HepG2 (cell line): ENCODE data around the gene PYGO2. TPM values are rescaled to one million over a fixed set of nuclear protein-coding genes. Genes with fewer than 3 reads are reported as not detected.

Source experiments
- EEA1 ChIP-seq: sonication (generic); formaldehyde crosslinking; IDR thresholded peaks from 2 replicates; pipeline ENCODE4 v1.5.1; 2020; ENCODE audit warnings: mild to moderate bottlenecking, missing genetic modification reagents, borderline replicate concordance
- GABPB1 ChIP-seq: IDR thresholded peaks from 2 replicates; pipeline ENCODE4 v1.6.1; 2016; ENCODE audit warnings: mild to moderate bottlenecking, missing genetic modification reagents, moderate library complexity, missing compliant biosample characterization
- HNRNPLL ChIP-seq: fragments of 200-400 bp; formaldehyde crosslinking; IDR thresholded peaks from 2 replicates; pipeline ENCODE4 v1.6.1; 2017; ENCODE audit warnings: mild to moderate bottlenecking, low read depth, low read length; ENCODE audit not compliant: poor library complexity, severe bottlenecking
- IKZF5 ChIP-seq: IDR thresholded peaks from 2 replicates; pipeline ENCODE4 v1.6.1; 2018; ENCODE audit warnings: missing genetic modification reagents, mild to moderate bottlenecking, missing compliant biosample characterization
- KDM2A ChIP-seq: sonication (generic); formaldehyde crosslinking; IDR thresholded peaks from 2 replicates; pipeline ENCODE4 v1.4.0; 2020; ENCODE audit warnings: low read depth, missing genetic modification reagents, borderline replicate concordance
- KDM3A ChIP-seq: IDR thresholded peaks from 2 replicates; pipeline ENCODE4 v1.6.1; 2018; ENCODE audit warnings: low read depth, missing compliant biosample characterization
- KLF13 ChIP-seq: sonication (generic); formaldehyde crosslinking; IDR thresholded peaks from 2 replicates; pipeline ENCODE4 v1.4.0; 2020; ENCODE audit warnings: mild to moderate bottlenecking, missing genetic modification reagents
- MEIS1 ChIP-seq: sonication (generic); formaldehyde crosslinking; IDR thresholded peaks from 2 replicates; pipeline ENCODE4 v1.9.0; 2021; ENCODE audit warnings: mild to moderate bottlenecking, missing genetic modification reagents, moderate library complexity, borderline replicate concordance
- MYC ChIP-seq: sonication (generic); formaldehyde crosslinking; IDR thresholded peaks from 2 replicates; pipeline ENCODE4 v1.9.0; 2021; ENCODE audit warnings: missing genetic modification reagents, borderline replicate concordance
- NRL ChIP-seq: sonication (generic); formaldehyde crosslinking; IDR thresholded peaks from 2 replicates; pipeline ENCODE4 v1.5.0; 2020; ENCODE audit warnings: missing genetic modification reagents, mild to moderate bottlenecking, moderate library complexity, borderline replicate concordance
- PTBP1 ChIP-seq: fragments of 200-400 bp; formaldehyde crosslinking; IDR thresholded peaks from 2 replicates; pipeline ENCODE4 v1.6.1; 2018; ENCODE audit warnings: low read length, low read depth; ENCODE audit not compliant: poor library complexity, severe bottlenecking
- SALL2 ChIP-seq: sonication (generic); formaldehyde crosslinking; IDR thresholded peaks from 2 replicates; pipeline ENCODE4 v1.8.1; 2023; ENCODE audit warnings: mild to moderate bottlenecking, missing genetic modification reagents, inconsistent platforms
- SCMH1 ChIP-seq: sonication (generic); formaldehyde crosslinking; IDR thresholded peaks from 2 replicates; pipeline ENCODE4 v1.9.0; 2021; ENCODE audit warnings: missing genetic modification reagents, mild to moderate bottlenecking, borderline replicate concordance
- SSRP1 ChIP-seq: IDR thresholded peaks from 2 replicates; pipeline ENCODE4 v1.6.1; 2016; ENCODE audit warnings: control low read depth
- ZBTB34 ChIP-seq: sonication (generic); formaldehyde crosslinking; IDR thresholded peaks from 2 replicates; pipeline ENCODE4 v1.8.0; 2022; ENCODE audit warnings: mild to moderate bottlenecking, missing genetic modification reagents
- ZMYM4 ChIP-seq: sonication (generic); formaldehyde crosslinking; IDR thresholded peaks from 2 replicates; pipeline ENCODE4 v1.8.1; 2023; ENCODE audit warnings: mild to moderate bottlenecking, missing genetic modification reagents
- ZNF33B ChIP-seq: sonication (generic); formaldehyde crosslinking; IDR thresholded peaks from 2 replicates; pipeline ENCODE4 v1.5.1; 2020; ENCODE audit warnings: mild to moderate bottlenecking, missing genetic modification reagents
- ZNF713 ChIP-seq: sonication (generic); formaldehyde crosslinking; IDR thresholded peaks from 2 replicates; pipeline ENCODE4 v1.4.0; 2020; ENCODE audit warnings: mild to moderate bottlenecking, missing genetic modification reagents
- ZNF737 ChIP-seq: sonication (generic); formaldehyde crosslinking; IDR thresholded peaks from 2 replicates; pipeline ENCODE4 v1.5.0; 2020; ENCODE audit warnings: missing genetic modification reagents, mild to moderate bottlenecking, borderline replicate concordance
- polyA plus RNA-seq, 8 experiments: library from polyadenylated mRNA; depleted of rRNA in 3 of 8; stranded (reverse) in 7 of 8; unstranded in 1 of 8; fragments of >200 nt; fragmentation: Illumina TruSeq in 4 of 8; extraction: Trizol in 4 of 8; gene quantifications; 2 replicates each; pipeline versions ENCODE4 v1.2.1 to v1.2.3, GENCODE V29; 2011 to 2016; ENCODE audit warnings: low read depth in 4 of 8, missing spikeins in 1 of 8, mixed read lengths in 1 of 8; ENCODE audit not compliant: insufficient read depth in 1 of 8
- total RNA-seq, 5 experiments: library from RNA; depleted of rRNA; stranded (reverse); fragments of >200 nt; fragmentation: Illumina TruSeq; extraction: Trizol; gene quantifications; 2 replicates each; pipeline ENCODE4 v1.2.3, GENCODE V29; 2016; ENCODE audit warnings: low read depth in 1 of 5
- TF ChIP-seq, protein P1 (sequence below): sonication (generic); formaldehyde crosslinking; IDR thresholded peaks from 2 replicates; pipeline ENCODE4 v1.4.0; 2020; ENCODE audit warnings: low read depth, mild to moderate bottlenecking, missing genetic modification reagents
- TF ChIP-seq, protein P2 (sequence below): IDR thresholded peaks from 2 replicates; pipeline ENCODE4 v1.6.1; 2012; ENCODE audit warnings: low read depth, low read length, improper control_type of control experiment
- TF ChIP-seq, protein P3 (sequence below): IDR thresholded peaks from 2 replicates; pipeline ENCODE4 v1.6.1; 2016; ENCODE audit warnings: low read depth

The PYGO2 gene
- total and polyA plus RNA-seq, 2 of the 13 experiments (the other 11 are each of a cell fraction or from before 2014, with no cell fraction given) = 20.3 to 21.8 TPM

DNA sequence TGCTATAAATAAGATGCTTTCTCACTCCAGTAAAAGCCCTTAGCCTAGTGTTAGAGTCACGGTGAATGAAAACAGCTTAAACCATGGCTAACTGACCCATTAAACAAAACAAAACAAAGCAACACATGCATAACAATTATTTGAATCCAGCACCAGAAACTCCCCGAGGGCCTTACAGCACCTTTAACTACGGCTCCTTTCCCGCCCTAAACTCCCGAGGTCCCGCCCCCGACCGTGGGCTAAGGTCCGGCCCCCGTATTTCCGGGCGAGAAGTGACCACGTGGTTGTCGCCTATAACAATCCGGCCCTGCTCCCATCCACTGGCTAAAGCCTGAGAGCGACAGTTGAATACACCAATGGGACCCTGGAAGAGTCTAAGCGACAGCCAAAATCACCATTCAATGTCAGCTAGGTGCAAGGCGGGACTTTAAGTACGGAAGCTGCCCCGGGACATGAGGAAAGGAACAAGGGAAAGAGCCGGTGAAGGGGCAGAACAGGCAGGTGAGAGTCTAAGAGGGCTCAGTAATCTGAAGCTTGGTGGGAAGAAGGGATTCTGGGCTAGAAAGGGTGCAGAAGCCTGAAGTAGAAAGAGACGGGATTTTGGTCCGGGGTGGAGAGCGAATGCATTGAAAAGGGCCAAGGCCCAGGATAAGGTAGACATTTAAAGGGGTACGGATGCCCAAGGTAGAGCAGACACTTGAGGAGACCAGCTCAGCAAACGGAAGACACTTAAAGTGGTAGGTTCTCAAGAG lies 21.5 kb upstream of the PYGO2 start, which contains the start of gene FLAD1 (continued):
- TF ChIP-seq, protein P1, sequence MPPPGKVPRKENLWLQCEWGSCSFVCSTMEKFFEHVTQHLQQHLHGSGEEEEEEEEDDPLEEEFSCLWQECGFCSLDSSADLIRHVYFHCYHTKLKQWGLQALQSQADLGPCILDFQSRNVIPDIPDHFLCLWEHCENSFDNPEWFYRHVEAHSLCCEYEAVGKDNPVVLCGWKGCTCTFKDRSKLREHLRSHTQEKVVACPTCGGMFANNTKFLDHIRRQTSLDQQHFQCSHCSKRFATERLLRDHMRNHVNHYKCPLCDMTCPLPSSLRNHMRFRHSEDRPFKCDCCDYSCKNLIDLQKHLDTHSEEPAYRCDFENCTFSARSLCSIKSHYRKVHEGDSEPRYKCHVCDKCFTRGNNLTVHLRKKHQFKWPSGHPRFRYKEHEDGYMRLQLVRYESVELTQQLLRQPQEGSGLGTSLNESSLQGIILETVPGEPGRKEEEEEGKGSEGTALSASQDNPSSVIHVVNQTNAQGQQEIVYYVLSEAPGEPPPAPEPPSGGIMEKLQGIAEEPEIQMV (CRISPR knock-in tag) = no peak; the same call in 1 of the 2 replicates
- TF ChIP-seq GABPB1 (peak; percentile 97), KDM2A (CRISPR knock-in tag) (peak; percentile 73; the same call in 1 of the 2 replicates), SALL2 (CRISPR knock-in tag) (peak; percentile 78; the same call in 1 of the 2 replicates), ZNF737 (CRISPR knock-in tag) (no peak), MYC (CRISPR knock-in tag) (peak; percentile 87; the same call in 1 of the 2 replicates), NRL (CRISPR knock-in tag) (no peak), SCMH1 (CRISPR knock-in tag) (no peak), SSRP1 (CRISPR knock-in tag) (no peak), KLF13 (CRISPR knock-in tag) (no peak), HNRNPLL (no peak), ZMYM4 (peak; percentile 70), PTBP1 (no peak), ZNF33B (CRISPR knock-in tag) (no peak), ZNF713 (CRISPR knock-in tag) (no peak), MEIS1 (CRISPR knock-in tag) (no peak), IKZF5 (CRISPR knock-in tag) (peak; percentile 42; the same call in 1 of the 2 replicates), KDM3A (CRISPR knock-in tag) (no peak), ZBTB34 (peak; percentile 40; the same call in 1 of the 2 replicates), EEA1 (CRISPR knock-in tag) (no peak)
- TF ChIP-seq, protein P2, sequence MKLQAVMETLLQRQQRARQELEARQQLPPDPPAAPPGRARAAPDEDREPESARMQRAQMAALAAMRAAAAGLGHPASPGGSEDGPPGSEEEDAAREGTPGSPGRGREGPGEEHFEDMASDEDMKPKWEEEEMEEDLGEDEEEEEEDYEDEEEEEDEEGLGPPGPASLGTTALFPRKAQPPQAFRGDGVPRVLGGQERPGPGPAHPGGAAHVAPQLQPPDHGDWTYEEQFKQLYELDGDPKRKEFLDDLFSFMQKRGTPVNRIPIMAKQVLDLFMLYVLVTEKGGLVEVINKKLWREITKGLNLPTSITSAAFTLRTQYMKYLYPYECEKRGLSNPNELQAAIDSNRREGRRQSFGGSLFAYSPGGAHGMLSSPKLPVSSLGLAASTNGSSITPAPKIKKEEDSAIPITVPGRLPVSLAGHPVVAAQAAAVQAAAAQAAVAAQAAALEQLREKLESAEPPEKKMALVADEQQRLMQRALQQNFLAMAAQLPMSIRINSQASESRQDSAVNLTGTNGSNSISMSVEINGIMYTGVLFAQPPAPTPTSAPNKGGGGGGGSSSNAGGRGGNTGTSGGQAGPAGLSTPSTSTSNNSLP = no peak
- TF ChIP-seq, protein P3, sequence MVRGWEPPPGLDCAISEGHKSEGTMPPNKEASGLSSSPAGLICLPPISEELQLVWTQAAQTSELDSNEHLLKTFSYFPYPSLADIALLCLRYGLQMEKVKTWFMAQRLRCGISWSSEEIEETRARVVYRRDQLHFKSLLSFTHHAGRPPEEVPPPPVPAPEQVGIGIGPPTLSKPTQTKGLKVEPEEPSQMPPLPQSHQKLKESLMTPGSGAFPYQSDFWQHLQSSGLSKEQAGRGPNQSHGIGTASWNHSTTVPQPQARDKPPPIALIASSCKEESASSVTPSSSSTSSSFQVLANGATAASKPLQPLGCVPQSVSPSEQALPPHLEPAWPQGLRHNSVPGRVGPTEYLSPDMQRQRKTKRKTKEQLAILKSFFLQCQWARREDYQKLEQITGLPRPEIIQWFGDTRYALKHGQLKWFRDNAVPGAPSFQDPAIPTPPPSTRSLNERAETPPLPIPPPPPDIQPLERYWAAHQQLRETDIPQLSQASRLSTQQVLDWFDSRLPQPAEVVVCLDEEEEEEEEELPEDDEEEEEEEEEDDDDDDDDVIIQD (CRISPR knock-in tag) = no peak
